HL-60 (cell line): ENCODE data around the gene BIRC3.

ENCODE experiments used
- DNase-seq, 2 experiments: peaks; one replicate each; pipeline ENCODE4 v3.0.0-alpha.2; 2010 to 2020; ENCODE audit warnings: low read depth in 1 of 2, low spot score in 1 of 2
- H3K27ac ChIP-seq: fragments of 250-450 bp; sonication (Bioruptor Pico); replicated peaks from 2 replicates; pipeline ENCODE4 v1.5.1; 2020; ENCODE audit warnings: mild to moderate bottlenecking, moderate library complexity
- H3K27me3 ChIP-seq: fragments of 250-450 bp; sonication (Bioruptor Pico); 2 replicates; pipeline ENCODE4 v1.5.1; 2021; ENCODE audit warnings: mild to moderate bottlenecking, moderate library complexity; ENCODE audit not compliant: insufficient read depth, poor library complexity, severe bottlenecking
- H3K4me3 ChIP-seq: replicated peaks from 2 replicates; pipeline ENCODE4 v1.5.1; 2011; ENCODE audit warnings: mild to moderate bottlenecking, control low read depth, low read length; ENCODE audit not compliant: insufficient read depth
- CTCF ChIP-seq: IDR thresholded peaks from one replicate; pipeline ENCODE4 v1.5.1; 2011; ENCODE audit warnings: low read length, control low read depth, inconsistent platforms; ENCODE audit not compliant: insufficient read depth
- GABPA ChIP-seq: IDR thresholded peaks from 2 replicates; pipeline ENCODE4 v1.6.1; 2012; ENCODE audit warnings: low read depth
- POLR2AphosphoS5 ChIP-seq: IDR thresholded peaks from 2 replicates; pipeline ENCODE4 v1.6.1; 2012; ENCODE audit warnings: low read depth
- REST ChIP-seq: IDR thresholded peaks from 2 replicates; pipeline ENCODE4 v1.6.1; 2012; ENCODE audit warnings: low read depth; ENCODE audit not compliant: insufficient replicate concordance
- SPI1 ChIP-seq: IDR thresholded peaks from 2 replicates; pipeline ENCODE4 v1.6.1; 2012; ENCODE audit warnings: low read depth, mild to moderate bottlenecking, borderline replicate concordance

Gene BIRC3

GRCh38 chr11:102320188-102320587 is 2.9 kb downstream of the BIRC3 start:
- Histone ChIP-seq H3K27me3 (no peaks in the 10 kb centered on the region), H3K4me3 (no peak overlapping the region), H3K27ac (no peak overlapping the region)
- TF ChIP-seq CTCF (no peak), REST (no peak), POLR2AphosphoS5 (no peak), GABPA (no peak), SPI1 (no peak)
- no peak for DNase-seq

GRCh38 chr11:102320679-102321078 is 3.4 kb downstream of the BIRC3 start:
- Histone ChIP-seq H3K27ac (no peak overlapping the region), H3K4me3 (no peak overlapping the region), H3K27me3 (no peaks in the 10 kb centered on the region)
- DNase-seq: no peak
- TF ChIP-seq SPI1 (no peak), CTCF (no peak), POLR2AphosphoS5 (no peak), REST (no peak), GABPA (no peak)

- H3K4me3 ChIP-seq: no peak overlapping the region
- DNase-seq: no peak
- H3K27me3 ChIP-seq: no peaks in the 10 kb centered on the region
- TF ChIP-seq SPI1 (no peak), POLR2AphosphoS5 (no peak), GABPA (no peak), CTCF (no peak), REST (no peak)
- H3K27ac ChIP-seq: no peak overlapping the region
Measured at GRCh38 chr11:102322560-102322959, 5.3 kb downstream of the BIRC3 start.
